ENCODE measurements around the gene BAZ2B.
A peak's percentile ranks its signal among the peaks of the same experiment; 100 is the strongest.

The BAZ2B gene

GRCh38 chr2:159571540-159572260 lies 44.6 kb downstream of the BAZ2B start:
- no peak for FAIRE-seq

- FAIRE-seq: no peak
Observed at GRCh38 chr2:159564081-159564480, 52.3 kb downstream of the BAZ2B start.

- FAIRE-seq: no peak
Observed at GRCh38 chr2:159562248-159562647, 54.1 kb downstream of the BAZ2B start.

GRCh38 chr2:159561786-159562185 lies 54.6 kb downstream of the BAZ2B start:
- no peak for FAIRE-seq

GRCh38 chr2:159561242-159561641 lies 55.1 kb downstream of the BAZ2B start:
- no peak for FAIRE-seq

- no peak for FAIRE-seq
Observed at GRCh38 chr2:159559034-159559433, 57.3 kb downstream of the BAZ2B start.

- FAIRE-seq: no peak
Observed at GRCh38 chr2:159558479-159558878, 57.9 kb downstream of the BAZ2B start.

- no peak for FAIRE-seq
Observed at GRCh38 chr2:159557437-159558034, 58.8 kb downstream of the BAZ2B start.

- peak; percentile 92 for FAIRE-seq
Observed at GRCh38 chr2:159555651-159556392, 60.5 kb downstream of the BAZ2B start.

GRCh38 chr2:159553727-159554126 lies 62.6 kb downstream of the BAZ2B start:
- FAIRE-seq: no peak

GRCh38 chr2:159551806-159552205 lies 64.5 kb downstream of the BAZ2B start:
- no peak for FAIRE-seq

- FAIRE-seq: no peak
Observed at GRCh38 chr2:159550231-159550630, 66.1 kb downstream of the BAZ2B start.

- FAIRE-seq: no peak
Observed at GRCh38 chr2:159549234-159549633, 67.1 kb downstream of the BAZ2B start.

GRCh38 chr2:159546716-159547430 lies 69.5 kb downstream of the BAZ2B start:
- FAIRE-seq: no peak

- FAIRE-seq: no peak
Observed at GRCh38 chr2:159546039-159546438, 70.3 kb downstream of the BAZ2B start.

GRCh38 chr2:159545085-159545484 lies 71.3 kb downstream of the BAZ2B start:
- no peak for FAIRE-seq

GRCh38 chr2:159542101-159542500 lies 74.2 kb downstream of the BAZ2B start:
- FAIRE-seq: no peak

GRCh38 chr2:159539701-159540100 lies 76.6 kb downstream of the BAZ2B start:
- FAIRE-seq: no peak

- FAIRE-seq: no peak
Observed at GRCh38 chr2:159538801-159539200, 77.5 kb downstream of the BAZ2B start.

- peak; percentile 27 for FAIRE-seq
Observed at GRCh38 chr2:159535261-159535660, 81.1 kb downstream of the BAZ2B start.

GRCh38 chr2:159531475-159531874 lies 84.9 kb downstream of the BAZ2B start:
- no peak for FAIRE-seq

GRCh38 chr2:159526433-159526832 lies 89.9 kb downstream of the BAZ2B start:
- FAIRE-seq: no peak

- FAIRE-seq: no peak
Observed at GRCh38 chr2:159525012-159525411, 91.3 kb downstream of the BAZ2B start.
